Activated CD8-positive, alpha-beta memory T cell treated with anti-CD3 and anti-CD28 coated beads for 48 hours (primary cell): Measurements from ENCODE around the gene ASPHD2.
"Not testable (repeated sequence)": the region's sequence is repeated elsewhere in the genome, so short reads cannot be mapped to it uniquely, and the experiment has no call there.

Experiments
- DNase-seq, 3 experiments: peaks; one replicate each; pipeline ENCODE4 v3.0.0-alpha.2; 2020; ENCODE audit warnings: low read depth in 2 of 3, low spot score in 2 of 3

The ASPHD2 gene

GRCh38 chr22:26416256-26416655, 12.8 kb upstream of the ASPHD2 start:
- no peak for DNase-seq

- DNase-seq, result no peak
Measured at GRCh38 chr22:26416670-26417276, 12.3 kb upstream of the ASPHD2 start.

DNA sequence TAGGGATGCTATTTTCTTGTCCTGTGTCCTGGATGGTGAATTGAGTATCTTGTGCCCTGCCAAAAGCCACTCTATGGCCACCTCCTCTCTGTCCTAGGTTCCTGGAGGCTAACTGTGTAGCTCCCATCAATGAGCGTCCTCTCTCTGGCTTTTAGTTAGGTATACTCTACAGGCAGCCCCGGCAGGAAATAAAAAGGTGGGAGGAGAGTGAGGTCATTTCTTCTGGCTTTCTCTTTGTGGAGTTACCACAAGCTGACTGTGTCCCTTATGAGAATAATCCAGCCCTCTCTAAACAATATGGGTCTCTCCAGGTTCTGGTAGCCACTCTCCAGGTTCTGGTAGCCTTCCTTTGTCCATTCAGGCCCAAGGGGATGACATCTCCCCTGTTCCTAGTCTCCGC, 11.7 kb upstream of the ASPHD2 start:
- no peak for DNase-seq

DNA sequence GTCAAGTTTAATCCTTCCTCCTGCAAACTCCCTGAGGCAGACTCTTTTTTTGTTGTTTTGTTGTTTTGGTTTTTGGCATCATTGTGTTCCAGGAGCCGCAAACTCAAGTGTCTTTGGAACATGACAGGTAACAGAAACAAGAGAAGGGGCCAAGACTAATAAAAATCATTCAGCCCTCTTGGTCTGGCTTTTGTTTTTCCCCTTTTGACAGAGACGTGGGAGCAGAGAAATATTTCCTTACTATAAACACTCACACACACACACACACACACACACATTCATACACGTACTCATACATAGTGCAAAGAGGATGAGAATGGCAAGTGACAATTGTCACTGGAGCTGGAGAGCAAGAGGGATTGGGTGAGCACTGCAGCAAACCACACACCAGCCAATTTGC, 10.4 kb upstream of the ASPHD2 start:
- DNase-seq, result no peak

DNA sequence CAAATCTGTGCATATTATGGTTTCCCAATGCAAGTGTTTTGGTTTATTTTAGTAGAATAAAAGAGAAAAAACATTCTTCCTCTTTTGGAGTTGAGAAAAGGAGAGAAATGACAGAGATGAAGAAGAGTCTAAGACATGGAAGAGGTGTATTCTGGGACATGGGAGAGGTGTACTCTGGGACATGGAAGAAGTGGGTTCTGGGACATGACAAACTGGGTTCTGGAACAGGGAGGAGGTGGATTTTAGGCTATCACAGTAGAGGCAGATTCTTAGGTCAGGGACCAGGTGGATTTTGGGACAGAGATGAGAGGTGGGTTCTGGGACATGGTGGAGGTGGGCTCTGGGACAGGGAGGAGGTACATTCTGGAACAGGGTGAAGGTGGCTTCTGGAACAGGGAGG, 2.1 kb upstream of the ASPHD2 start:
- no peak for DNase-seq

- DNase-seq, result no peak
Measured at GRCh38 chr22:26429458-26430286, 612 bp downstream of the ASPHD2 start.

DNA sequence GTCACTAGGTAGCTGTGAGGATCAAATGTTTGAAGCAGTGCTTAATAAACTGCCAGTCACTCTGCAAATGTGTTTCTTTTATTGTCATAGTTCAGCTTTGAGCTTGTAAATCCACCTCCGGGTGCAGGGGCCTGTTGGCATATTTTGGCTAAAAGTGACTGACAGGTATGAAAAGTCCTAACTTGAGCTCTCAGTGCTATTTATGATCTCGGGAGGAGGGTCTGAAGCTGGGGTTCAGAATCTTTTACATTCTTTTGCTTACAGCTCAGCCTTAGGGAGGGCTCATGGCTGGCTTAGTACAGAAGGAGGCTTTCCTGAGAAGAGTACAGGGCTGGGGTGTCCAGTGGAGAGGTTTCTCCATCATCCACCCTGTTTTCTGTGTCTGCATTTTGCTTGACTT, 1.5 kb downstream of the ASPHD2 start:
- DNase-seq, result no peak

DNA sequence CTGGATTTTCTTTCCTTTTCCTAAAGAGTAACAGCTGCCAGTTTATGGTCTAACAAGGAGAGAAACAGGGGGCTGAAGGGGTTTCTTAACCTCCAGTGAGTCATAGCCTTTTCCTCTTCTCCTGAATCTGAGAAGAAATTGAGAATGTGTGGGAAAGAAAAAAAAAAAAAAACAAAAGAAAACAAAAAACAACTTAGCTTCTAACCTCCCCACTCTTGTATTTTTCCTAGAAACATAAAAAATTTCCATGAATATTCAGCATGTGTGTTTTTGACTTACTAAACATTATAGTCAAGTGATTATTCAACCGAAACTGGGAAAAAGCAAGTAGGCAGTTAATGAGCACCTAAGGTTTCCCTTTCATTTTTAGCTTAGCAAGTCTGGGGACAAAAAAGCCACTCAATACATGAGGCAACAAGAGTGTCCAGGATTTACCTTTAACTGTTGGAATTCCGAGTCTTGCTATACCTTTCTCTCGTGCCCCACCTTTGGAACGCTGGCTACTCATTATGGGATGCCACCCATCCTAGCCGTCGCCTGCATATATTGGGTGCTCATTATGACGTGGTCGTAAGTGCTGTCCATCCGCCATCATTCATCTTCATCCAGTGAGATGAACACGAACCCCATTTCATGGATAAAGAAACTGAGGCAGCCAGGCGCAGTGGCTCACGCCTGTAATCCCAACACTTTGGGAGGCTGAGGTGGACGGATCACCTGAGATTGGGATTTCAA, 2.4 kb downstream of the ASPHD2 start:
- no peak for DNase-seq

- no peak for DNase-seq
Measured at GRCh38 chr22:26432619-26433311, 3.7 kb downstream of the ASPHD2 start.

DNA sequence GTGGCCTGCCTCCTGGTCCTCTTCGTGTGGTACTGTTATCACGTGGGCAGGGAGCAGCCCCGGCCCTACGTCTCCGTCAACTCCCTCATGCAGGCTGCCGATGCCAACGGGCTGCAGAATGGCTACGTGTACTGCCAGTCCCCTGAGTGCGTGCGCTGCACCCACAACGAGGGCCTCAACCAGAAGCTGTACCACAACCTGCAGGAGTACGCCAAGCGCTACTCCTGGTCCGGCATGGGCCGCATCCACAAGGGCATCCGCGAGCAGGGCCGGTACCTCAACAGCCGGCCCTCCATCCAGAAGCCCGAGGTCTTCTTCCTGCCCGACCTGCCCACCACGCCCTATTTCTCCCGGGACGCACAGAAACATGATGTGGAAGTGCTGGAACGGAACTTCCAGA, 4.7 kb downstream of the ASPHD2 start:
- no peak for DNase-seq

DNA sequence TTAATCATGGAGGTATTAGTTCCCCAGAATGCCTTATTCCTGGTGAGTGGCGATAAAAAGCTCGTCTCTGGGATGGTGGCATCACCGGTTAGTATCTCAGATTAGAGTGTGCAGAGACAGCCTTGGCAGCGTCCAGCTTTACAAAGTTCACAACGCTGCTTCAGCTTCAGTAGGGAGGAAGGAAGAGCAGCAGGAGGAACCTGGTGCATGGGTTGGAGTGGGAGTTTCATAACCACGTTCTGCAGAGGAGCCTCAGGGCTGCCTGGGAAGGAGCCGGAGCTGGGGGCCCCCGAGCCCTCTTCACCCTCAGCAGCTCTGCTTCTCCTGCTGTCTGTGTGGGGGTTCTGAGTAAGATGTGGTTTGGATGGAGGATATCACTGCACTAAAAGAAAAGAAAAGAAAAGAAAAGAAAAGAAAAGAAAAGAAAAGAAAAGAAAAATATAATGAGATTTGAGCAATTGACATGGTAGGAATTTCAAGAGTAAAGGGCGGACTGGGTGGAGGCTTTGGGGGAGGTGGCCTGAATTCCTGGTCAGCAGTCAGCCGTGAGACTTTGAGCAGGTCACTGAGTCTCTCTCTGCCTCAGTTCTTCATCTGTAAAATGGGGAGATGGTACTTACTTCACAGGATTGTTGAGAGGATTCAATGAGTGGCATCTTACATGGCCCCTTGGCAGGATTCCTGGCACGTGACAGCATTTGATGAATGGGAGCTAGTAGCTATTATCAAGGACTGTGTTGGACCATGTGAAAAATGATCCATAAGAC, 6.5 kb downstream of the ASPHD2 start:
- no peak for DNase-seq

DNA sequence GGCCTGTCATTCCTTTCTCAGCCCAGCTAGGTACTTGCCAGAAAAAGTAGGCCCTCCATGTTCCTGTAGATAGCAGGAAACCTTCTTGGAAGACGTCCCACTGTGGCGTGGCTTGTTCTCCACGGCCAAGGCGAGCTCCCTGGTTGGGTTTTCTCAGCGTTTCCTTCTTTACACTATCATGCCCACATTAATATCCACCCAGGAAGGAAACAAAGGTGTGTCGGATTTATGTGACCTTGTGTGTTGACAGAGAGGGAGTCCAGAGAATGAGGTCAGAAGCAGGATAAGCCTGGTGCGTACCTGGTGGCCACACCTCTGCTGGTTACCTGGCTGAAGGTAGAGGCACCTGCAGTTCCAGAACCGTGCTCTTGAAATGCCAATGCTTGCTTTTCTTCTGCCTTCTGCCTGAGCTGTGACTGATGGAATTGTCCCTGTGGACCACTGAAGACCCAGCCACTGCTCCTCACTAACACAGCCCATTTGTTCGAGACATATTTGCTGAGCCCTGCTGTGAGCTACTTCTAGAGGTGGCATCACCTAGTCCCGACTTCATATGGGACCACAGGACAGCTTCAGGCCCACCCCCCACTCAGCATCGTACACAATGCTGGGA, 7.9 kb downstream of the ASPHD2 start:
- DNase-seq, result no peak

DNA sequence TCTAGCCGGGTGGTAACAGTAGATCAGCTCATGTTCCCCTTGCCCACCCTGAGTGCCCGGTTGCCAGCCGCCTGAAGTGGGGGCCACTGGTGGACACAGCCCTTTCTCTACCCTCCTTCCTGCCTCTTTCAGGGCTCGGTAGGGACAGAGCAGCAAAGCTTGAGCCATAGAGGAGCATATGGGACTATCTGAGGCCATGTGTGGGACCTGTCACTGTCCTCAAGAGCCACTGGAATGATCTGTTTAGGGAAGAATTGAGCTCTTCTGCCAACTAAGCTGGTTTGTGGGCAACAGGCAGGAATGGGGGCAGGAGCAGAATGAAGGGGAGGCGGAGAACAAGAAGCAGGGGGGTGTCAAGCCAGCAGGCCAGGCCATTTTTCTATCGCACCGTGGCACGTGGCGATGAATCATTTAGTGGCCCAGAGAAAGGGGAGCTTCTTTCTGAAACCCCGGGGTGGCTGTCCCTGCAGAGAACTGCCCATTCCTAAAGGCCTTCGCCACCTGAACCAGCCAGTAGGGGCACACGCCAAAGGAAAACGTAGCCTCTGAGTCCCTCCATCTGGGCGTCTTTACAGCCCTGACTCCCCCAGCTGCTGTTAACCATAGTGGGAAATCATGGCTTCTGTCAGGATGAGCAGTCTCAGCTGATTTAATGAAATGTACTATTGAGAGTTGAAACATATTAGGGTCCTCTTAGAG, 8.8 kb downstream of the ASPHD2 start:
- DNase-seq, result no peak

DNA sequence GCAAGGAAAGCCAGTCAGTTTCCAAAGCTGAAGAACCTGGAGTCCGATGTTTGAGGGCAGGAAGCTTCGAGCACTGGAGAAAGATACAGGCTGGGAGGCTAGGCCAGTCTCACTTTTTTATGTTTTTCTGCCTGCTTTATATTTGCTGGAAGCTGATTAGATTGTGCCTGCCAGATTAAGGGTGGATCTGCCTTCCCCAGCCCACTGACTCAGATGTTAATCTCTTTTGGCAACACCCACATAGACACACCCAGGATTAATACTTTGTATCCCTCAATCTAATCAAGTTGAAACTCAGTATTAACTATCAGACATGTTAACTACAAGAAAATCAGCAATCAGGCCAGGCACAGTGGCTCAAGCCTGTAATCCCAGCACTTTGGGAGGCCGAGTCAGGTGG, 9.7 kb downstream of the ASPHD2 start:
- DNase-seq, result not testable (repeated sequence)

- no peak for DNase-seq
Measured at GRCh38 chr22:26439559-26439958, 10.5 kb downstream of the ASPHD2 start.

DNA sequence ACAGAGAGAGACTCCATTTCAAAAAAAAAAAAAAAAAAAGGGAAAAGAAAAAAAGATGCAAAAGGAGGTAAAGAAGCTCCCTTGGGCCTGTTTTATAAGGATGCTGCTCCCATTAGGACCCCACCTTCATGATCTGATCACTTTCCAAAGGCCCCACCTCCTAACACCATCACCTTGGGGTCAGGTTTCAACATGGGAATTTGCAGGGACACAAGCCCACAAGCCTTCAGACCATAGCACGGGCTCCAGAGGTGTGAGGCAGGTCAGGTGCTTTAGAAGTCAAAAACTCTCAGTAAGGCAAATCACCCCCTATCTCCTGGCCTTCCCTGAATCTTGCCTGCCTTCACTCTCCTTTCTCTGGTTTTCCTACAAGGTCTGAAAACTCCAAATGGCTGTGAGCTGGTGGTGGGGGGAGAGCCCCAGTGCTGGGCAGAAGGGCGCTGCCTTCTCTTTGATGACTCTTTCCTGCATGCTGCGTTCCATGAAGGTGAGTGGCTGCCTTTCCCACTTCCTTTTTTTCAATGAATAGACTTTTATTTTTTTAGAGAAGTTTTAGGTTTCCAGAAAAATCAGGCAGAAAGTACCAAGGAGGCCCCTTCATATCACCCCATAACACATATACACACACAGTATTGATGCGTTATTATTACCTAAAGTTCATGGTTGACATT, 13.2 kb downstream of the ASPHD2 start:
- DNase-seq, result no peak

DNA sequence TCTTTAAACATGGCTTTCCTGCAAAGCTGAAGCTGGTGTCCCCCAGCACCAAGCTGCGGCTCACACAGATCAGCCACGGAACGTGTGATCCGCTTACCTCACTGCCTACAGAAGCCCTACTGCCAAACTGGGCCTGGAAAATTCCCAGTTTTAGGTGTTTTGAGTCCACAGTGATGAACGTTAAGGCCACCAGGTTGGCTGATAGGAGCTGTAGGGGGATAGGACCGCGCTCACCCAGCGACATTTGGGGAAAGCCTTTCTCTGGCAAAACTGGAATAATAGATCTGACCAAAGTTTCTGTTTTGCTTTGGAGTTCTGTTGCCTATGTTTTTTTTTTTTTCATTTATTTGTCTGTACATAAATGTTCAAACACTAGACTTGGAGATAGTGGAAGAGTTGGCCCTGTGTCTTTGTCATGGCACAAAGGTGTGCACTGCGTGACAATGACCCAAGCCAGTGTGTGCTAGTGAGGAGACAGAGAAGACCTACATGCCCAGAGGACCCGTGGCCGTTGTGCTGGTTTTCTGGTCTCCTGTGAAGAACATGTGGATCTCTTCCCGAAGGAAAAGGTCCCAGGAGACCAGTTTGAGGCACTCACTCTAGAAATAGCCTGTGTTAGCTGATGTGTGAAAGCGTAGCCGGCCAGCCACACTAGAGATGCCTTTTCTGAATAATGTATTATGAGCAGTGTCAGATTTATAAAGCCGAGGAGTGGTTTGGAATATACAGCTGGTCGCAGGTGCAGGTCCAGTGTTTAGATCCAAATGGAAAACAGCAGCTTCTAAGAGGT, 15.0 kb downstream of the ASPHD2 start:
- DNase-seq, result no peak

GRCh38 chr22:26444777-26445176, 15.7 kb downstream of the ASPHD2 start:
- DNase-seq, result no peak
